LNCaP clone FGC (cell line): Measurements from ENCODE around the gene SBK1.
"Not testable (repeated sequence)": the region's sequence is repeated elsewhere in the genome, so short reads cannot be mapped to it uniquely, and the experiment has no call there.

Experiments used
- DNase-seq: peaks from one replicate; pipeline ENCODE4 v3.0.0-alpha.2; 2011; ENCODE audit warnings: low read depth
- H3K4me3 ChIP-seq: 2 replicates; pipeline ENCODE4 v1.5.1; 2011; ENCODE audit warnings: mild to moderate bottlenecking, low read depth, low read length, control low read depth
- TF ChIP-seq, protein P1 (sequence below): IDR thresholded peaks from 2 replicates; pipeline ENCODE4 v1.5.1; 2012; ENCODE audit warnings: mild to moderate bottlenecking; ENCODE audit not compliant: control insufficient read depth, insufficient read depth; ENCODE audit errors: extremely low read depth

SBK1 gene

DNA sequence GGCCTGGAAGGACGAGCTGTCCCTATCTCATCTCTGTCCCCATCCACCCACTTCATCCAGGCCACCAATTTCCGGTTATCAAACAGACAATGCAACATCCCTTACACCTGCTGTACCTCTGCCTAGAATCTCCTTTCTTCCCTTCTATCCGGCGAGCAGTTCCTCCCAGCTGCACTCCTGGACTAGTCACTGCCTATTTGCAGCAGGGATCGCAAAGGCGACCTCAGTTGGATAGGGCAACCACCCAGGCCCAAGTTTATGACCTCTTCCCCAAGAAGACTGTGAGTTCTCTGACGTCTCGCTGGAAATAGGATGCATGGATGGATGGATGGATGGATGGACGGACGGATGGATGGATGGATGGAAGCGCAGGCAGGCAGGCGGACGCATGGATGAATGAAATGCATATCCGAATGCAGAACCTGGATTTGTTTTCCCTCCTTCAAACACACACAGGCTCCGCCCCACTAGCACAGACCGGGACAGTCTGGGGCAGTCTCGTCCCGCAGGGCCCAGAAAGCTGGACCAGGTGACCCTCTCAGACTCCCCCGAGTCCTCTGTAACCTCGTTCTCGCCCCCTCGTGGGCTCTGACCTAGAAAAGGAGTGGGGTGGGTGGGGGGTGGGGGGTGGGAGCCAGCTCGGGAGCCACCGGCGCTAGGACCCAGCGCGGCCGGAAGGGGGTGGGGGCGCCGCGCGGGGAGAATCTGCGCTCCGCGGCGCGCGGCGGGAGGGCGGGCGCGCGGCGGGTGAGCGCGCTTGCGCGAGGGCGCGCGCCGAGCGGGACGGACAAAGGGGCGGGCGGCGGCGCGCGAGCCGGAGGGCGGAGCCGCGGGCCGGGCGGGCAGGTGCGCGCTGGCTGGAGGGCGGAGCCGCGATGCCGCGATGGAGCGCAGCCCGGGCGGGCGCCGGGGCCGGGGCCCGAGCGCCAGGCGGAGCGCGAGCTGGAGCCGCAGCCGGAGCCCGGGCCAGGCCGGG is at the start of gene SBK1:
Gene SBK1, plus strand, starts transcription at position 875 of the 976 bp plus-strand sequence. CDS start 24,867 bp downstream, outside the sequence.
- TF ChIP-seq, protein P1, sequence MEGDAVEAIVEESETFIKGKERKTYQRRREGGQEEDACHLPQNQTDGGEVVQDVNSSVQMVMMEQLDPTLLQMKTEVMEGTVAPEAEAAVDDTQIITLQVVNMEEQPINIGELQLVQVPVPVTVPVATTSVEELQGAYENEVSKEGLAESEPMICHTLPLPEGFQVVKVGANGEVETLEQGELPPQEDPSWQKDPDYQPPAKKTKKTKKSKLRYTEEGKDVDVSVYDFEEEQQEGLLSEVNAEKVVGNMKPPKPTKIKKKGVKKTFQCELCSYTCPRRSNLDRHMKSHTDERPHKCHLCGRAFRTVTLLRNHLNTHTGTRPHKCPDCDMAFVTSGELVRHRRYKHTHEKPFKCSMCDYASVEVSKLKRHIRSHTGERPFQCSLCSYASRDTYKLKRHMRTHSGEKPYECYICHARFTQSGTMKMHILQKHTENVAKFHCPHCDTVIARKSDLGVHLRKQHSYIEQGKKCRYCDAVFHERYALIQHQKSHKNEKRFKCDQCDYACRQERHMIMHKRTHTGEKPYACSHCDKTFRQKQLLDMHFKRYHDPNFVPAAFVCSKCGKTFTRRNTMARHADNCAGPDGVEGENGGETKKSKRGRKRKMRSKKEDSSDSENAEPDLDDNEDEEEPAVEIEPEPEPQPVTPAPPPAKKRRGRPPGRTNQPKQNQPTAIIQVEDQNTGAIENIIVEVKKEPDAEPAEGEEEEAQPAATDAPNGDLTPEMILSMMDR, result no peak
- H3K4me3 ChIP-seq, result peak within 1 kb of the TSS; percentile 86
- DNase-seq, result peak; percentile 40

DNA sequence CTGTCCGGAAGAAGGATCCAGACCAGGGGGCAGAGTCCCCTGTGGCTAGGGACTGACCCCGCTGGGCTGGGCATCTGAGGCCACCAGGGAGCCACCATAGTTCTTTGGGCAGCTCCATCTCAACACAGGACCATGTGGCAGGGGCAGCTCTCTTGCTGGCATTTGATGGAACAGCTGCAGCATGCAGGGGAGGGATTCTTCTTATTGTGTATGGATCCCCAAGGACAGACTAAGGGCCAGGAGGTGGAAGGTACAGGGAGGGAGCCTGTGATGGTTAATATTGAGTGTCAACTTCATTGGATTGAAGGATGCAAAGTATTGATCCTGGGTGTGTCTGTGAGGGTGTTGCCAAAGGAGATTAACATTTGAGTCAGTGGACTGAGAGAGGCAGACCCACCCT is 42.8 kb upstream of the SBK1 start:
- H3K4me3 ChIP-seq, DNase-seq: not testable (repeated sequence)

DNA sequence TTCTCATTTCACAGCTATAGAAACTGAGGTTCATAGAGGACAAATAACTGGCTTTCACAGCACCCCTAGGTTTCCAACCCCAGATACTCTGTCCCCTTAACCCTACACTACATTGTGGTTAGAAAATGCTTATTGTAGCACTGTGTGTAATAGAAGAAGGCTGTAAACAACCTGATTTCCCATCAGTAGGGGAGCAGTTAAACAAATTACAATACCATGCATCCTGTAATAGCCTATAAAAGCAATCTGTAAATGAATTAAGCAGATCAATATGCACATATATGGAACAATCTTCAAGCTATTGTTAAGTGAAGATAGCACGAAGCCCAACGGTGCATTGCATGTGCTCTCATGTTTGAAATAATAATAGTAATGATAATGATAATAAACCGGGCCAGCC is 41.3 kb upstream of the SBK1 start:
- no peak overlapping the region for H3K4me3 ChIP-seq
- TF ChIP-seq, protein P1, result no peak
- DNase-seq, result no peak

DNA sequence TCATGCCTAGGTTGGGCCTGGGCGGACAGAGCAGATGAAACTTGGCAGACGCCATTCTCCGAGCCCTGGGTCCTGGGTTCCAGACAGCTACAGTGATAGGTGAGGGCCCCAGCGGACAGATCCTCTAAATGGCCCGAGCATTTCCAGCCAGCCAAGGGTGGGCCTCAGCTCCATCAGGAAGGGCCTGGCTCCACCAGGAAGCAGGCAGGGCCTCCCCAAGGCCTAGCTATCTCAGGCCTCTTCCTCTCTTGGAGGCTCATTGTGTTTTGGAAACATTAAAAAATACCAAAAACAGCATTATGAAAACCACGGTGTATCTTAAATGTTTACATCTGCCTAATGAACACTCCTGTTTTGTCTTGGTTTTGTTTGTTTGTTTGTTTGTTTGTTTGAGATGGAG is 38.2 kb upstream of the SBK1 start:
- TF ChIP-seq, protein P1, result no peak
- H3K4me3 ChIP-seq, result no peak overlapping the region
- no peak for DNase-seq

DNA sequence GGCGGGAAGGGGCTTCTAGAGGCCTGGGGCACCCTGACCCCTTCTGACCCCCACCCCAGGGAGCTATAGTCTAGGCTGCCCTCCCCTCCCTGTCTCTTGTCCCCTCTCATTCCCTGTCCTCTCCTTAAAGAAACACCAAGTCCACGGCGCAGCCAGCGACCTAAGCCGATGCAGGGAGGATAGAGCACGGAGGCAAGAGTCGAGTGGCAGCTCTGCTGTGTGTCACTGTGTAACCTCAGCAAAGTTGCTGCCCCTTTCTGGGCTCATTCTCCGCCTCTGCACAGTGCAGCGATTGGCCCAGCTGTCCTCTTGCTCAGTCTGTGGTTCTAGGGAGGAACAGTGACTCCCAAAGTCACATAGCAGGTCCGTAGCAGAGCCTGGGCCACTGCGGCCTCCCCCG is 36.5 kb upstream of the SBK1 start:
- TF ChIP-seq, protein P1, result no peak
- no peak overlapping the region for H3K4me3 ChIP-seq
- DNase-seq, result no peak

DNA sequence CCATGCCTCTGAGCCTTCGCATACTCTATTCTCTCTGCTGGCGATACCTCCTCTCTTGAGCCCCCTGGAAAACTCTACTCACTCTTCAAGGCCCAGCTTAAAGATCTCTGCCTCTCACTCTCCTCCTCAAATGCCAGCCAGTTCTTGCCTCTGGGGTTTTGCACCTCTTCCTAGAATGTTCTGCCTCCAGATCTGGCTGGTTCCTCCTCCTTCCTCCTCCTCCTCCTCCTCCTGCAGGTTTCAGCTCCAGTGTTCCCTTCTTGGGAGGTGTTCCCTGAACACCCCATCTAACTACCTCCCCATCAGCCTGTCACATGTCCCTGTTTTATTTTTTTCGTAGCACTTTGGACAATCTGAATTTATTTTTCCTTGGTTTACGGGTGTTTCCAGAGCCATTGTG is 35.1 kb upstream of the SBK1 start:
- no peak overlapping the region for H3K4me3 ChIP-seq
- DNase-seq, result no peak
- TF ChIP-seq, protein P1, result no peak

DNA sequence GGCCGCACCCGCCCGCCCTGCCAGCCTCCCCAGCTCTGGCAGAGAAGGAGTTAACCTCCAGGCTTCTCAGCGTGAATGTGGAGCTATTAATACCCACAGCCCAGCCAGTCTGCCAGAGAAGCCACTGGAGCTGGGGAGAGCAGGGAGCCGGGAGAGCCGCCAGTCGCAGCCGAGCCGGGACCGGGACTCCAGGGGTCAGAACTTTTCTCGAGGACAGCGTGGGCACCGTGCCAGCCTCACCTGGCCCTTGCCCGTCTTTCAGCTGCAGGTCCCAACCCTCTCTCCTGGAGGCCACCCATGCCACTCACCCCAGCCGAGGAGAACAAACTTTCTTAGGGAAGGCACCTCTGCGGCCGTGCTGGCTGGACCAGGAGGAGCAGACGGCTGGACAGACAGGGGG is 33.8 kb upstream of the SBK1 start:
- TF ChIP-seq, protein P1, result no peak
- H3K4me3 ChIP-seq, result no peak overlapping the region
- DNase-seq, result no peak
